Ascending aorta (tissue), 2 donors: Measurements from ENCODE around the gene SOX13. TPM values are rescaled to one million over a fixed set of nuclear protein-coding genes. Genes with fewer than 3 reads are reported as not detected.
A peak's percentile ranks its signal among the peaks of the same experiment; 100 is the strongest.
"Not testable (repeated sequence)": the region's sequence is repeated elsewhere in the genome, so short reads cannot be mapped to it uniquely, and the experiment has no call there.

ENCODE experiments used
- DNase-seq, 2 donors: peaks; one replicate each; pipeline ENCODE4 v3.0.0-alpha.2; 2019; ENCODE audit warnings: low spot score in 2 of 2
- H3K27ac ChIP-seq, 2 donors: fragments of 200-600 bp; sonication (generic); one replicate each; pipeline ENCODE4 v1.5.1; 2016 to 2017; ENCODE audit warnings: mild to moderate bottlenecking in 1 of 2
- H3K27me3 ChIP-seq: fragments of 200-600 bp; sonication (generic); one replicate; pipeline ENCODE4 v1.5.1; 2017
- H3K36me3 ChIP-seq, 2 donors: fragments of 200-600 bp; sonication (generic); one replicate each; pipeline ENCODE4 v1.5.1; 2016
- H3K4me1 ChIP-seq, 2 donors: fragments of 200-600 bp; sonication (generic); one replicate each; pipeline ENCODE4 v1.5.1; 2016 to 2017; ENCODE audit warnings: mild to moderate bottlenecking in 1 of 2
- H3K4me3 ChIP-seq, 2 donors: fragments of 200-600 bp; sonication (generic); one replicate each; pipeline ENCODE4 v1.5.1; 2016 to 2017; ENCODE audit warnings: mild to moderate bottlenecking in 1 of 2
- H3K9me3 ChIP-seq, 2 donors: fragments of 200-600 bp; sonication (generic); one replicate each; pipeline ENCODE4 v1.5.1; 2016
- intact Hi-C: fragments of 100-400 bp; cut with DNase I; formaldehyde crosslinking; loops from one replicate; pipeline ENCODE4 v1.15.1; 2023
- total RNA-seq: library from RNA; depleted of rRNA; stranded (reverse); fragments of >200 nt; gene quantifications from one replicate; pipeline ENCODE4 v1.1.0, GENCODE V29; 2016
- TF ChIP-seq, protein P1 (sequence below), 3 experiments: fragments of 200-600 bp in 2 of 3; fragments of 450-650 bp in 1 of 3; sonication (generic) in 2 of 3; IDR thresholded peaks; one replicate each; pipeline ENCODE4 v1.5.1; 2016 to 2019; ENCODE audit warnings: antibody characterized with exemption in 3 of 3, mild to moderate bottlenecking in 1 of 3, moderate library complexity in 1 of 3

The SOX13 gene
- total RNA-seq, 1 donor from 2014 or later: 70.1 TPM

DNA sequence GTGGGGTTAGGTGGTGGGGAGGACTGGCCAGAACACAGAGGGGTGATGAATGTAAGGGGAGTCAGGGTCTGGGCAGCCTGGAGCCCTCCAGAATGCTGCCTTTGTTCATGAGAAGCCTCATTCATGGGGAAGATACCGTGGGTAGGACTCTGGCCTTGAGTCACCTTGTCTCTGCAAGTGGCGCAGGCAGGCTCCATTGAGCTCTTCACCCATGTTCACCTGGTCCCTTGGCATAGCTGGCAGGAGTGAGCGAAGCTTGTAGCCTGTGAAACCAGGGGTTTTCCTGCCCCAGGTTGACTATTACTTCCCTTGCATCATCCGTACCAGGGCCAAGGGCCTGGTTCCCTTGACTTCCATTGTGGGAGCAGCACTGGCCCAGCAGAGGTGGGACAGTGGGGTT, 25.8 kb downstream of the SOX13 start:
- no peak for DNase-seq
- Histone ChIP-seq H3K9me3 (no peaks in the 10 kb centered on the region), H3K4me3 (no peak overlapping the region), H3K36me3 (no peaks in the 10 kb centered on the region), H3K27me3 (no peaks in the 10 kb centered on the region), H3K27ac (no peak overlapping the region), H3K4me1 (peaks cover 0 to 14% of the 10 kb centered on the region in 2 donors)
- TF ChIP-seq, protein P1, sequence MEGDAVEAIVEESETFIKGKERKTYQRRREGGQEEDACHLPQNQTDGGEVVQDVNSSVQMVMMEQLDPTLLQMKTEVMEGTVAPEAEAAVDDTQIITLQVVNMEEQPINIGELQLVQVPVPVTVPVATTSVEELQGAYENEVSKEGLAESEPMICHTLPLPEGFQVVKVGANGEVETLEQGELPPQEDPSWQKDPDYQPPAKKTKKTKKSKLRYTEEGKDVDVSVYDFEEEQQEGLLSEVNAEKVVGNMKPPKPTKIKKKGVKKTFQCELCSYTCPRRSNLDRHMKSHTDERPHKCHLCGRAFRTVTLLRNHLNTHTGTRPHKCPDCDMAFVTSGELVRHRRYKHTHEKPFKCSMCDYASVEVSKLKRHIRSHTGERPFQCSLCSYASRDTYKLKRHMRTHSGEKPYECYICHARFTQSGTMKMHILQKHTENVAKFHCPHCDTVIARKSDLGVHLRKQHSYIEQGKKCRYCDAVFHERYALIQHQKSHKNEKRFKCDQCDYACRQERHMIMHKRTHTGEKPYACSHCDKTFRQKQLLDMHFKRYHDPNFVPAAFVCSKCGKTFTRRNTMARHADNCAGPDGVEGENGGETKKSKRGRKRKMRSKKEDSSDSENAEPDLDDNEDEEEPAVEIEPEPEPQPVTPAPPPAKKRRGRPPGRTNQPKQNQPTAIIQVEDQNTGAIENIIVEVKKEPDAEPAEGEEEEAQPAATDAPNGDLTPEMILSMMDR (IDR thresholded peaks at IDR 0.05): no peak
- intact Hi-C loops: no loop called here

DNA sequence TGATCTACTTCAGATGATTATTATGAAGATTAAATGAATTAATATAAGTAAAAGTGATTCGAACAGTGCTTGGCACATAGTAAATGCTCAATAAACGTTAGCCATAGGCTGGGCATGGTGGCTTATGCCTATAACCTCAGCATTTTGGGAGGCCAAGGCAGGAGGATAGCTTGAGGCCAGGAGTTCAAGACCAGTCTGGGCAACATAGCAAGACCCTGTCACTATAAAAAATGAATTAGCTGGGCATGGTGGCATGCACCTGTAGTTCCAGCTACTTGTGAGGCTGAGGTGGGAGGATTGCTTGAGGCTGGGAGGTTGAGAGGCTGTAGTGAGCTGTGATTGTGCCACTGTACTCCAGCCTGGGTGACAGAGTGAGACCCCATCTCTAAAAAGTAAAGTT, 26.8 kb downstream of the SOX13 start:
- peaks cover 0 to 17% of the 10 kb centered on the region in 2 donors for H3K4me1 ChIP-seq
- H3K27me3 ChIP-seq, H3K27ac ChIP-seq, DNase-seq, intact Hi-C loops, H3K9me3 ChIP-seq, H3K36me3 ChIP-seq, H3K4me3 ChIP-seq: not testable (repeated sequence)

DNA sequence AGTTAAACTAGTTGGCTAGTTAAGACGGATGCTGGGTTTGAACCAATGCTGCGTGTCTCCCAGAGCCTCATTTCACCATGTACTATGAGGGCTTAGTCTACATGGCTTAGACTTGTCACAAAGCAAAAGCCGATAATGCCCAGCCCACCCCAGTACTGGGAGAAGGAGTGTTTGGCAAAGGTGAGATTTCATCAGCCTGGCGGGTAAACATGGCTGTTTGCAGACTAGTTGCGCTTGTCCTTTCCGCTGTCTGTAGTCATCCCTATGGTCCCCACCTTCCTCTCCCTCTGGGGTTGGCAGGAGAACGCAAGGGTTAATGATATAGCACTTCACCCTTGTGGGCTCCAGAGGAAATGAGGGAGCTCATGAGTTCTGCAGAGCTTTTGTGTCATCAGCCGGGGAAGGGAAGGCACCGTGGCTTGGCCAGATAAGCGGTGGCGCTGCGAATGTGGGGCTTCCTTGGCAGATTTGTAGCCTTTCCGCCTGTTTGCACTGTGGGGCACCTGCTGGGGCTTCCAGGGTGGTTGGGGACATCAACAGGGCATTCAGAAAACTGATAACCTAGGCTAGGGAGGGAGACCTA, 29.2 kb downstream of the SOX13 start:
- intact Hi-C loops: no loop called here
- H3K4me1 ChIP-seq: peaks cover 0 to 17% of the 10 kb centered on the region in 2 donors

DNA sequence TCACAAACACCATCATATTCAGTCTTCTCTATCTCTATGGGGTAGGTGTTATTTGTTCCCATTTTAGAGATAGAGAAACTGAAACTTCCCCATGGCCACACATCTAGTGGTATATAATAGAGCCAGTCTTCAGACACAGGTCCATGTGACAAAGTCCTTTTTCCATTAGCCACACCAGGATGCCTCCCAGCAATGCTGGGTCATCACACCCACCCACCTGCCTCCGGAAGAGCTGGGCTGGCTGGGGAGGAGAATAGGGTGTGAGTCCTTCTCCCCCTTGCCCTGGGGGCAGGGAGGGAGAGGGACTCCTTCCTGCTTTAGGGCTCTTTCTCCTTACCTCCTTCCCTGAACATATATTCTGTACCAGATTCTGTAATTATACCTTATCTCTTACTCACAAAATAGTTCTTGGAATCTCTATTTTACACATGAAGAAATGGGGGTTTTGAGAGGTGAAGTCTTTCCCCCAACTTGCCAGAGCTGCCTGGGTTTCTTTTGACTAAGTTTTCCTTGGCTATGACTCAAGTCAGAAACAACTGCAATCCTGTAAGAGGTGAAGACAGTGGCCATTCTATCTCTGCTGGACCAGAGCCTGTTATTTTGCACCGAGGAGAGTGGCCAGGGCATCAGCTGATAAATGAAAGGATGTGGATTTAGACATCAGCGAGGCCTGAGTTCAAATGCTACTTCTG, 30.0 kb downstream of the SOX13 start:
- peaks cover 0 to 21% of the 10 kb centered on the region in 2 donors for H3K4me1 ChIP-seq
- TF ChIP-seq, protein P1 (IDR thresholded peaks at IDR 0.05): no peak
- H3K36me3 ChIP-seq: no peaks in the 10 kb centered on the region
- H3K27me3 ChIP-seq: no peaks in the 10 kb centered on the region
- intact Hi-C loops: no loop called here
- H3K4me3 ChIP-seq: peak overlapping the region in 1 of 2 donors; percentile 2
- H3K9me3 ChIP-seq: no peaks in the 10 kb centered on the region
- H3K27ac ChIP-seq: peak overlapping the region in 1 of 2 donors; percentile 19
- no peak for DNase-seq

More for the DNA sequence above, 29.2 kb downstream of the SOX13 start:
- Histone ChIP-seq H3K9me3 (no peaks in the 10 kb centered on the region), H3K36me3 (no peaks in the 10 kb centered on the region), H3K4me3 (peak overlapping the region in 1 of 2 donors; percentile 2), H3K27me3 (no peaks in the 10 kb centered on the region), H3K27ac (no peak overlapping the region)
- TF ChIP-seq, protein P1 (IDR thresholded peaks at IDR 0.05): no peak
- no peak for DNase-seq

DNA sequence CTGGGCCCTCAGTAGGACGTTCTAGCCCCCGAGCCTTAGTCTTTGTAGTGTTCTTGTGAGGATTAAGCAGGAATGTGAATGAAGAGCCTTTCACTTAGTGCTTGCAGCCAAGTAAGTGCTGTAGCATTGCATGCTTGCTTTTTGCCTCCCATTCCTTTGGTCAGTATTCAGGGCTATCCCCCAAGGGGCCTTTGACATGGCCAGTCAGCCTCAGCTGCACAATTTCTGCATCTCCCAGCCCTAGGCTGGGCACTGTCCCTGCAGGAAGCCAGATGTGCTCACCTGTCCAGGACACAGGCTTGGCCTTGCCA, 30.5 kb downstream of the SOX13 start:
- H3K4me3 ChIP-seq: no peak overlapping the region
- no peaks in the 10 kb centered on the region for H3K9me3 ChIP-seq
- peaks cover 0 to 21% of the 10 kb centered on the region in 2 donors for H3K4me1 ChIP-seq
- no peak for DNase-seq
- TF ChIP-seq, protein P1 (IDR thresholded peaks at IDR 0.05): no peak
- H3K27ac ChIP-seq: peak overlapping the region in 1 of 2 donors; percentile 19
- no peaks in the 10 kb centered on the region for H3K27me3 ChIP-seq
- H3K36me3 ChIP-seq: no peaks in the 10 kb centered on the region
- intact Hi-C loops: no loop called here

DNA sequence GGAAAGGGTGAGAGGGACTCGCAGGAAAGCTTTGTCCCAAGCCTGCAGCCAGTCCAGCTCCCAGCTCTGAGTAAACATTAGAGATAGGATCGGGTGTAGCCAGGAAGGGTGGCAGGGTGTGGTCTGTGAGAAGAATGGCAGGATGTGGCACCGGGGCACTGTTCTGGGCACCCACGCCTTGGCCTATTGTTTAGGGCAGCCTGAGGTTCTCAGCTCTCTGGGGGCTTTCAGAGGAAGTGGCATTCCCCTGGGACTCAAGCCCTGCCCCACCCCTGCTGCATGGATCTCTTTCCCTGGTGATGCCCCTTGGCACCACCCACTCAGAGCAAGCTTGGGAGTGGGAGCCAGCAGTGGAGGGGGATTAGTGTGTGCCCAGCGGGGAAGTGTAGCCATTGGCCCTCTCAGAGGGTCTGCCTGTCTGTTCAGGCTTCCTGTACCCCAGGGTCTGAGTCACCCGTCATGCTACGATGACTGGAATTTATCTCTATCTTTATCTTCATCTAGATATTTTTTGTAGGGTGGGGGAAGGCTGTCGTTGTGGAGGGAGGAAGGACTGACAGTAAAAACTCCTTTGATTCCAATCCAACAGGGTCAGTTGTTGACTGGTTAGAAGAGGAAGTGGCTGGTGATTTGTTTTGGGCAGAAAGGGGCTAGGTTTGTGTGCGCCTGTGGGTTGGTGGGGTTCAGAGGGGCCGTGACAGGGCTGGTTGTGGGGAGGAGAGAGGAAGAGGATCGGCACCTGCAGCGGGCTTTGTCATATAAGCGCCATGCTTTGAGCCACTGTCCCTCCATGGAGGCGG, 31.6 kb downstream of the SOX13 start:
- Histone ChIP-seq H3K27me3 (no peaks in the 10 kb centered on the region), H3K9me3 (no peaks in the 10 kb centered on the region), H3K36me3 (no peaks in the 10 kb centered on the region), H3K4me3 (no peak overlapping the region), H3K27ac (peak overlapping the region in 1 of 2 donors; percentile 19), H3K4me1 (peaks cover 0 to 23% of the 10 kb centered on the region in 2 donors)
- TF ChIP-seq, protein P1 (IDR thresholded peaks at IDR 0.05): no peak
- DNase-seq: no peak
- intact Hi-C loops: no loop called here
